Heart left ventricle (tissue), 13 donors: Measurements from ENCODE around the gene AKIRIN1.

Experiments
- CTCF ChIP-seq, 12 donors: fragments of 200-600 bp; sonication (generic) in 4 of 12; IDR thresholded peaks; one replicate each; pipeline versions ENCODE4 v1.5.0 to v1.8.0; 2018 to 2022; ENCODE audit warnings: antibody characterized with exemption in 12 of 12, mild to moderate bottlenecking in 5 of 12
- POLR2A ChIP-seq, 2 donors: fragments of 450-650 bp; IDR thresholded peaks; one replicate each; pipeline ENCODE4 v1.6.1; 2017; ENCODE audit warnings: antibody characterized with exemption in 2 of 2, mild to moderate bottlenecking in 2 of 2, moderate library complexity in 2 of 2
- donor health status: ischemic (EF 13 %, LVEDD 7.1; RV severe dilation, severe dysfunction).
- donor health status: DM: no; HTN: yes; CAD: no.
- donor health status: DM: no; HTN: no; CAD: no.
- donor health status: ischemic (EF 25% LVEDD 6.9; RV normal size, moderate dysfunction).
- donor health status: ischemic (EF 25% LVEDD 5.7; RV mildly dilated, moderate dysfunction).
- donor health status: ischemic (EF 35%, LVEDD 5.7; RV mildly dilated, moderate dysfunction).
- donor health status: nonischemic (EF 11% LVEDD 7.7; RV severe dilation, severe dysfunction).
- donor health status: DM: yes; HTN: yes; CAD: no.
- donor health status: PGD.
- donor health status: ischemic (EF 29% LVEDD 5.4; RV normal size, mild dysfunction).
- donor health status: nonischemic (EF 23%, LVEDD 6.1; RV moderate dilation, normal function).

GRCh38 chr1:39046613-39047210 is 55.6 kb downstream of the AKIRIN1 start:
- TF ChIP-seq CTCF (IDR thresholded peaks at IDR 0.05) = no peak
- no peak for TF ChIP-seq POLR2A (IDR thresholded peaks at IDR 0.05)
